ENCODE measurements around the gene SNAP23.

DNA sequence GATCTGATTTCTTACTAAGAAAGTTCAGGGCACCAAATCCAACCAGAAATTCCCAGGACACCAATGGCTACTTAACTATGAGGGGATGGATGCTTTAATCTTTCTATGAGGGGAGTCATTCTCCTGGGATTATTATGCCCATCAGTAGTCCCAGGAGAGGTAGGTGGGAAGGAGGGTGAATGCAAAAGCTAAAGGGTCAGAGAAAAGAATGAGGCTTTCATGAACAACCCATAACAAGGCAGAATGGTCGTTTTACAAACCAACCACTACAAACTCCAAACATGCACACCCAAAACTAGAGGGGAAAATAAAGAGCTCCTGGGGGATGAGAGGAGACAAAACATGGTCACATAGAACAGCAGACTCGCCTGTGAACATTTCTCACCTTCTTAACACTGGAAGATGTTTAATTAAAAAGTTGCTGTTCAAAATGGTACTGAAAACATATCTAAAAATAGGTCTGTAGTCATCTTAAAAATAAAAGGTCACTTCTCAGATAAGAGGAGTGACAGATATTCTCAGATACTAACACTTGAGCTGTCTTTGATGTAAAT lies 83.6 kb downstream of the SNAP23 start:
- TF ChIP-seq, protein P1, sequence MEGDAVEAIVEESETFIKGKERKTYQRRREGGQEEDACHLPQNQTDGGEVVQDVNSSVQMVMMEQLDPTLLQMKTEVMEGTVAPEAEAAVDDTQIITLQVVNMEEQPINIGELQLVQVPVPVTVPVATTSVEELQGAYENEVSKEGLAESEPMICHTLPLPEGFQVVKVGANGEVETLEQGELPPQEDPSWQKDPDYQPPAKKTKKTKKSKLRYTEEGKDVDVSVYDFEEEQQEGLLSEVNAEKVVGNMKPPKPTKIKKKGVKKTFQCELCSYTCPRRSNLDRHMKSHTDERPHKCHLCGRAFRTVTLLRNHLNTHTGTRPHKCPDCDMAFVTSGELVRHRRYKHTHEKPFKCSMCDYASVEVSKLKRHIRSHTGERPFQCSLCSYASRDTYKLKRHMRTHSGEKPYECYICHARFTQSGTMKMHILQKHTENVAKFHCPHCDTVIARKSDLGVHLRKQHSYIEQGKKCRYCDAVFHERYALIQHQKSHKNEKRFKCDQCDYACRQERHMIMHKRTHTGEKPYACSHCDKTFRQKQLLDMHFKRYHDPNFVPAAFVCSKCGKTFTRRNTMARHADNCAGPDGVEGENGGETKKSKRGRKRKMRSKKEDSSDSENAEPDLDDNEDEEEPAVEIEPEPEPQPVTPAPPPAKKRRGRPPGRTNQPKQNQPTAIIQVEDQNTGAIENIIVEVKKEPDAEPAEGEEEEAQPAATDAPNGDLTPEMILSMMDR (conservative IDR thresholded peaks at IDR 0.05; ENCODE audit: low read length) = no peak
- TF ChIP-seq EZH2phosphoT487 (IDR thresholded peaks at IDR 0.05; ENCODE audit: borderline replicate concordance, low read depth, low read length) = no peak

Measured in OCI-LY7 (cell line).